Loucy (cell line): ENCODE data around the gene RRH.

Source experiments
- CTCF ChIP-seq: fragments of 200-600 bp; sonication (generic); conservative IDR thresholded peaks from 2 replicates; pipeline ENCODE4 v1.5.1; 2014; ENCODE audit warnings: mild to moderate bottlenecking, antibody characterized with exemption, low read length
- EZH2phosphoT487 ChIP-seq: fragments of 200-600 bp; IDR thresholded peaks from 2 replicates; pipeline ENCODE4 v1.6.1; 2018; ENCODE audit warnings: antibody characterized with exemption, mild to moderate bottlenecking, moderate library complexity, borderline replicate concordance

DNA sequence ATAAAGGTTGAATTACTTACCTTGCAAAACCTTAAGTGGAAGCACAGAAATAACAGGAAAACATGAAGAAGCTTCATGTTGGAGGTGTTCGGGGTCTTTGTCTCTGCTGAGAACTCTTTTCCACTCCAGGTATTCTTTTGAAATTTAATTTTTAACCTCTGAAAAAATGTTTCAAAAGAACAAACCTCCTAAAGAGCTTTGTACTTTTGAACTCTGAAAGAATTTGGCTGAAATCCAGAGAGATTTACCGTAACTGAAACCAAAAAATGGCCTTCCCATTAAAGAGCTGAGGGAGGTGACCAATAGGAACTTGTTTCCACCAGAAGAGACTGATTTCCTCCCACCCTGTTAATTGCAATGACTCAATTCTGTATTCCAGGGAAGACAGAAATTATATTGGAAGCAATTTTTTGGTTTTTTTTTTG, 25.9 kb upstream of the RRH start, which contains the start of gene CFI:
- TF ChIP-seq CTCF (no peak), EZH2phosphoT487 (no peak)
